Measurements from ENCODE around the gene TMEM61.
A peak's percentile ranks its signal among the peaks of the same experiment; 100 is the strongest.

TMEM61 gene

GRCh38 chr1:54982739-54983138, 2.3 kb downstream of the TMEM61 start (continued):
- TF ChIP-seq PATZ1 (CRISPR knock-in tag; IDR thresholded peaks at IDR 0.05; ENCODE audit: borderline replicate concordance) = no peak
- TF ChIP-seq OSR1 (CRISPR knock-in tag; IDR thresholded peaks at IDR 0.05) = no peak
- no peak for TF ChIP-seq ZFP3 (CRISPR knock-in tag; IDR thresholded peaks at IDR 0.05)
- TF ChIP-seq ARNTL (CRISPR knock-in tag; IDR thresholded peaks at IDR 0.05; ENCODE audit: borderline replicate concordance, low read depth) = no peak
- no peak for TF ChIP-seq GLIS3 (CRISPR knock-in tag; IDR thresholded peaks at IDR 0.05)

- TF ChIP-seq ZNF565 (CRISPR knock-in tag; conservative IDR thresholded peaks at IDR 0.05; ENCODE audit: low read depth) = no peak
- no peak for ATAC-seq
These were observed 3.9 kb downstream of the TMEM61 start for GRCh38 chr1:54984131-54984842.

GRCh38 chr1:54985556-54985955, 5.1 kb downstream of the TMEM61 start:
- ATAC-seq = no peak
- no peak for TF ChIP-seq ZNF8 (CRISPR knock-in tag; IDR thresholded peaks at IDR 0.05)
- no peak for TF ChIP-seq TOX (CRISPR knock-in tag; IDR thresholded peaks at IDR 0.05; ENCODE audit: borderline replicate concordance)
- no peak for TF ChIP-seq RARB (CRISPR knock-in tag; IDR thresholded peaks at IDR 0.05)
- no peak for TF ChIP-seq CSRNP3 (CRISPR knock-in tag; IDR thresholded peaks at IDR 0.05)
- TF ChIP-seq ISL1 (CRISPR knock-in tag; IDR thresholded peaks at IDR 0.05) = no peak
- no peak for TF ChIP-seq TSHZ2 (CRISPR knock-in tag; IDR thresholded peaks at IDR 0.05)
- no peak for TF ChIP-seq SNAI2 (CRISPR knock-in tag; IDR thresholded peaks at IDR 0.05)
- TF ChIP-seq BACH2 (CRISPR knock-in tag; IDR thresholded peaks at IDR 0.05; ENCODE audit: borderline replicate concordance) = no peak
- TF ChIP-seq ZNF565 (CRISPR knock-in tag; conservative IDR thresholded peaks at IDR 0.05; ENCODE audit: low read depth) = no peak
- TF ChIP-seq ESRRG (CRISPR knock-in tag; IDR thresholded peaks at IDR 0.05) = no peak
- no peak for TF ChIP-seq OSR1 (CRISPR knock-in tag; IDR thresholded peaks at IDR 0.05)
- TF ChIP-seq ZC3H10 (CRISPR knock-in tag; IDR thresholded peaks at IDR 0.05) = no peak
- TF ChIP-seq CSDC2 (CRISPR knock-in tag; IDR thresholded peaks at IDR 0.05) = no peak
- no peak for TF ChIP-seq ARNTL (CRISPR knock-in tag; IDR thresholded peaks at IDR 0.05; ENCODE audit: borderline replicate concordance, low read depth)

GRCh38 chr1:54986025-54986424, 5.6 kb downstream of the TMEM61 start:
- TF ChIP-seq TCF4 (CRISPR knock-in tag; IDR thresholded peaks at IDR 0.05; ENCODE audit: borderline replicate concordance) (no peak), TOX (CRISPR knock-in tag; IDR thresholded peaks at IDR 0.05; ENCODE audit: borderline replicate concordance) (no peak), OSR1 (CRISPR knock-in tag; IDR thresholded peaks at IDR 0.05) (no peak)
- no peak for ATAC-seq

- TF ChIP-seq RARB (CRISPR knock-in tag; IDR thresholded peaks at IDR 0.05) = no peak
- no peak for ATAC-seq
These were observed 6.1 kb downstream of the TMEM61 start for GRCh38 chr1:54986533-54986932.

- peak; percentile 9; the same call in 1 of the 3 replicates for ATAC-seq
- no peak for TF ChIP-seq CREB5 (CRISPR knock-in tag; IDR thresholded peaks at IDR 0.05; ENCODE audit: low read depth)
- no peak for TF ChIP-seq CSRNP3 (CRISPR knock-in tag; IDR thresholded peaks at IDR 0.05)
- TF ChIP-seq ISL1 (CRISPR knock-in tag; IDR thresholded peaks at IDR 0.05) = no peak
- no peak for TF ChIP-seq OSR1 (CRISPR knock-in tag; IDR thresholded peaks at IDR 0.05)
- TF ChIP-seq BACH2 (CRISPR knock-in tag; IDR thresholded peaks at IDR 0.05; ENCODE audit: borderline replicate concordance) = no peak
- TF ChIP-seq ESRRG (CRISPR knock-in tag; IDR thresholded peaks at IDR 0.05) = no peak
- no peak for TF ChIP-seq ZNF70 (CRISPR knock-in tag; IDR thresholded peaks at IDR 0.05)
- no peak for TF ChIP-seq GLIS3 (CRISPR knock-in tag; IDR thresholded peaks at IDR 0.05)
- TF ChIP-seq SNAI2 (CRISPR knock-in tag; IDR thresholded peaks at IDR 0.05) = no peak
- TF ChIP-seq RARB (CRISPR knock-in tag; IDR thresholded peaks at IDR 0.05) = no peak
- no peak for TF ChIP-seq ARNTL (CRISPR knock-in tag; IDR thresholded peaks at IDR 0.05; ENCODE audit: borderline replicate concordance, low read depth)
- TF ChIP-seq CSDC2 (CRISPR knock-in tag; IDR thresholded peaks at IDR 0.05) = no peak
- TF ChIP-seq PATZ1 (CRISPR knock-in tag; IDR thresholded peaks at IDR 0.05; ENCODE audit: borderline replicate concordance) = no peak
- TF ChIP-seq TOX (CRISPR knock-in tag; IDR thresholded peaks at IDR 0.05; ENCODE audit: borderline replicate concordance) = no peak
These were observed 7.0 kb downstream of the TMEM61 start for GRCh38 chr1:54987427-54987826.
